ENCODE data around the gene FOXA1. TPM values are rescaled to one million over a fixed set of nuclear protein-coding genes. Genes with fewer than 3 reads are reported as not detected.

Gene FOXA1
- total RNA-seq, 1 experiment from 2014 or later, result 0.07 TPM

- H2BK5ac ChIP-seq (ENCODE audit: insufficient read length, low read length), result no peak overlapping the region
- Mint-ChIP-seq H3K36me3 (ENCODE audit: insufficient read depth in 1 of 3, low read depth in 3 of 3) (no peaks in the 10 kb centered on the region; a peak in 1 of 7 replicates), H3K4me3 (peak overlapping the region; percentile 58 to 80), H3K4me1 (peaks cover 26 to 41% of the 10 kb centered on the region in 2 experiments), H3K9me3 (no peaks in the 10 kb centered on the region; a peak in 1 of 5 replicates), H3K27me3 (ENCODE audit: low read depth) (peaks cover 98% of the 10 kb centered on the region), H3K27ac (no peak overlapping the region)
- H2BK20ac ChIP-seq (ENCODE audit: low read depth, low read length, poor library complexity, severe bottlenecking), result no peak overlapping the region
- WGBS (ENCODE audit: extremely low coverage, insufficient read length, low lambda C conversion rate), result no CpG with 5 or more reads among the region's 57 CpGs
- H2BK120ac ChIP-seq (ENCODE audit: low read depth, low read length, poor library complexity, severe bottlenecking), result no peak overlapping the region
- H3K23ac ChIP-seq (ENCODE audit: insufficient read length, low read depth, low read length), result no peak overlapping the region
- no peak overlapping the region for H3K14ac ChIP-seq (ENCODE audit: insufficient read depth, low read length)
- no peak overlapping the region for H3K4ac ChIP-seq (ENCODE audit: low read depth, low read length)
- no peak overlapping the region for H3K9ac ChIP-seq (ENCODE audit: extremely low read depth, insufficient read length, low read length)
- peak overlapping the region; percentile 45 for H3K4me2 ChIP-seq (ENCODE audit: insufficient read depth, insufficient read length, low read length)
- no peak overlapping the region for H3K56ac ChIP-seq (ENCODE audit: insufficient read length, low read depth, low read length)
- H4K91ac ChIP-seq (ENCODE audit: insufficient read length, low read depth, low read length), result no peak overlapping the region
- no peak overlapping the region for H2AK5ac ChIP-seq (ENCODE audit: insufficient read length, low read length)
- peak; percentile 67 for DNase-seq
- no peaks in the 10 kb centered on the region for H3K79me2 ChIP-seq (ENCODE audit: insufficient read depth, low read length)
- peaks cover 3% of the 10 kb centered on the region for H4K20me1 ChIP-seq (ENCODE audit: control insufficient read depth, insufficient read depth, insufficient read length)
- no peak for TF ChIP-seq CTCF (conservative IDR thresholded peaks at IDR 0.05)
- H3K4me1 ChIP-seq (ENCODE audit: insufficient read depth, low read length), result no peaks in the 10 kb centered on the region
- H2BK12ac ChIP-seq (ENCODE audit: insufficient read length, low read depth, low read length), result no peak overlapping the region
- no peak overlapping the region for H3K18ac ChIP-seq (ENCODE audit: insufficient read length, low read depth, low read length)
- H3K27ac ChIP-seq (ENCODE audit: insufficient read length, low read depth, low read length), result no peak overlapping the region
- H3K79me1 ChIP-seq (ENCODE audit: insufficient read depth, low read depth, low read length, poor library complexity, severe bottlenecking), result no peaks in the 10 kb centered on the region
- no peak overlapping the region for H4K5ac ChIP-seq (ENCODE audit: insufficient read length, low read depth, low read length)
- H2BK15ac ChIP-seq (ENCODE audit: low read depth, low read length), result no peak overlapping the region
- H2AFZ ChIP-seq (ENCODE audit: low read length), result no peak overlapping the region
- H3K9me3 ChIP-seq (ENCODE audit: control insufficient read depth, low read depth, low read length), result no peaks in the 10 kb centered on the region
- H3K23me2 ChIP-seq (ENCODE audit: insufficient read length, low read depth, low read length, poor library complexity, severe bottlenecking), result peaks cover 11% of the 10 kb centered on the region
- peaks cover 90% of the 10 kb centered on the region for H3K27me3 ChIP-seq (ENCODE audit: insufficient read depth, low read length)
- H3T11ph ChIP-seq (ENCODE audit: low read length), result no peak overlapping the region
- H4K8ac ChIP-seq (replicated peaks; ENCODE audit: insufficient read length, low read depth, low read length), result no peak overlapping the region
These were observed 4.7 kb upstream of the FOXA1 start for GRCh38 chr14:37599507-37600368.
